ENCODE results near the gene PTPN6.

The PTPN6 gene

GRCh38 chr12:6980075-6980474, 28.9 kb downstream of the PTPN6 start:
- no peak overlapping the region for H3K27ac ChIP-seq
- TF ChIP-seq ZFX (IDR thresholded peaks at IDR 0.05), result no peak
- TF ChIP-seq CTCF (conservative IDR thresholded peaks at IDR 0.05), result no peak

- H3K27ac ChIP-seq, result no peak overlapping the region
- TF ChIP-seq CTCF (conservative IDR thresholded peaks at IDR 0.05) (no peak), ZFX (IDR thresholded peaks at IDR 0.05) (no peak)
Measured at GRCh38 chr12:6980740-6981139, 29.6 kb downstream of the PTPN6 start.

GRCh38 chr12:6981152-6982052, 30.2 kb downstream of the PTPN6 start:
- TF ChIP-seq CTCF (conservative IDR thresholded peaks at IDR 0.05) (no peak), ZFX (IDR thresholded peaks at IDR 0.05) (no peak)
- no peak overlapping the region for H3K27ac ChIP-seq

- no peak for TF ChIP-seq CTCF (conservative IDR thresholded peaks at IDR 0.05)
- no peak for TF ChIP-seq ZFX (IDR thresholded peaks at IDR 0.05)
- no peak overlapping the region for H3K27ac ChIP-seq
Measured at GRCh38 chr12:6982532-6982931, 31.4 kb downstream of the PTPN6 start.

GRCh38 chr12:6987956-6988553, 36.9 kb downstream of the PTPN6 start:
- H3K27ac ChIP-seq, result peak overlapping the region; percentile 96
- TF ChIP-seq ZFX (IDR thresholded peaks at IDR 0.05) (0 out of 2 replicates have a peak, but pooled peaks have one; percentile 23), CTCF (conservative IDR thresholded peaks at IDR 0.05) (no peak)

- no peak for TF ChIP-seq ZFX (IDR thresholded peaks at IDR 0.05)
- TF ChIP-seq CTCF (conservative IDR thresholded peaks at IDR 0.05), result no peak
- H3K27ac ChIP-seq, result no peak overlapping the region
Measured at GRCh38 chr12:6996040-6996441, 44.9 kb downstream of the PTPN6 start.

Measured in C4-2B (cell line).